Cardiac muscle cell (in vitro differentiated cells and primary cell): ENCODE data around the gene GPR101. TPM values are rescaled to one million over a fixed set of nuclear protein-coding genes. Genes with fewer than 3 reads are reported as not detected.
A peak's percentile ranks its signal among the peaks of the same experiment; 100 is the strongest.
"Not testable (repeated sequence)": the region's sequence is repeated elsewhere in the genome, so short reads cannot be mapped to it uniquely, and the experiment has no call there.

Experiments used
- DNase-seq, 2 donors: peaks; one replicate each; pipeline versions ENCODE4 v3.0.0 to v3.0.0-alpha.2; 2010 to 2017; ENCODE audit warnings: low read depth in 1 of 2, low spot score in 1 of 2
- H3K27ac ChIP-seq: fragments of 200-600 bp; sonication (generic); 2 replicates; pipeline ENCODE4 v1.5.1; 2016
- H3K27me3 ChIP-seq: fragments of 200-600 bp; sonication (generic); 2 replicates; pipeline ENCODE4 v1.6.0; 2016; ENCODE audit warnings: control low read depth
- H3K36me3 ChIP-seq: fragments of 200-600 bp; sonication (generic); 2 replicates; pipeline ENCODE4 v1.5.1; 2016; ENCODE audit warnings: control low read depth
- H3K4me1 ChIP-seq: fragments of 200-600 bp; sonication (generic); 2 replicates; pipeline ENCODE4 v1.8.1; 2017; ENCODE audit warnings: low read depth, mild to moderate bottlenecking, mixed run types
- H3K4me3 ChIP-seq: fragments of 200-600 bp; sonication (generic); 2 replicates; pipeline ENCODE4 v1.5.1; 2016; ENCODE audit warnings: mild to moderate bottlenecking
- H3K9me3 ChIP-seq: fragments of 200-600 bp; sonication (generic); 2 replicates; pipeline ENCODE4 v1.5.1; 2017; ENCODE audit warnings: low read depth, mild to moderate bottlenecking, control low read depth
- polyA plus RNA-seq: library from polyadenylated mRNA; unstranded; fragments of >200 nt; fragmentation: Nextera tagmentation; extraction: Ambion mirVana; gene quantifications from 2 replicates; pipeline ENCODE4 v1.2.1, GENCODE V29; 2016
- total RNA-seq: library from RNA; depleted of rRNA; stranded (reverse); fragments of >200 nt; gene quantifications from 2 replicates; pipeline ENCODE4 v1.2.3, GENCODE V29; 2016
- TF ChIP-seq, protein P1 (sequence below): IDR thresholded peaks from 2 replicates; pipeline ENCODE4 v1.5.1; 2012; ENCODE audit warnings: low read depth, mild to moderate bottlenecking, low read length

The GPR101 gene
- total and polyA plus RNA-seq, 2 experiments from 2014 or later: not detected

DNA sequence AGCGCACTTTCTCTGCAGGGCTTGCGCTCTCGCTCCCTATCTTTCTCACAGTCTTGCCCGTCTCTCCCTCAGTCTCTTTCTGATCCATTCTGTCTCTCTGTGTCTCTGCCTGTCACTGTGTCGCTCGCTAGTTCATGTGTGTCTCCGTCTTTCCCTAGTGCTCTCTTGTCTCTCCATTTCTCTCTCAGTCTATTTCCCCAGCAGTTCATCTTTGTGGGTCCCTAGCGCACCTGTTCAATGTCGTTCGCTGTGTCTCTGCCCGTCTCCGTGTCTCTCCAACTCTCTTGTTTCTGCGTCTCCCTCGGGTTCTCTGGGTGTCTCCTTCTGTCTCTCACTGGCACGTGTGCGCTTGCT is 1.5 kb downstream of the GPR101 start:
- TF ChIP-seq, protein P1, sequence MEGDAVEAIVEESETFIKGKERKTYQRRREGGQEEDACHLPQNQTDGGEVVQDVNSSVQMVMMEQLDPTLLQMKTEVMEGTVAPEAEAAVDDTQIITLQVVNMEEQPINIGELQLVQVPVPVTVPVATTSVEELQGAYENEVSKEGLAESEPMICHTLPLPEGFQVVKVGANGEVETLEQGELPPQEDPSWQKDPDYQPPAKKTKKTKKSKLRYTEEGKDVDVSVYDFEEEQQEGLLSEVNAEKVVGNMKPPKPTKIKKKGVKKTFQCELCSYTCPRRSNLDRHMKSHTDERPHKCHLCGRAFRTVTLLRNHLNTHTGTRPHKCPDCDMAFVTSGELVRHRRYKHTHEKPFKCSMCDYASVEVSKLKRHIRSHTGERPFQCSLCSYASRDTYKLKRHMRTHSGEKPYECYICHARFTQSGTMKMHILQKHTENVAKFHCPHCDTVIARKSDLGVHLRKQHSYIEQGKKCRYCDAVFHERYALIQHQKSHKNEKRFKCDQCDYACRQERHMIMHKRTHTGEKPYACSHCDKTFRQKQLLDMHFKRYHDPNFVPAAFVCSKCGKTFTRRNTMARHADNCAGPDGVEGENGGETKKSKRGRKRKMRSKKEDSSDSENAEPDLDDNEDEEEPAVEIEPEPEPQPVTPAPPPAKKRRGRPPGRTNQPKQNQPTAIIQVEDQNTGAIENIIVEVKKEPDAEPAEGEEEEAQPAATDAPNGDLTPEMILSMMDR: no peak
- no peak for DNase-seq
- Histone ChIP-seq H3K27ac (no peak overlapping the region), H3K36me3 (no peaks in the 10 kb centered on the region), H3K4me1 (no peaks in the 10 kb centered on the region), H3K4me3 (peak overlapping the region; percentile 39), H3K9me3 (no peaks in the 10 kb centered on the region), H3K27me3 (peaks cover 94% of the 10 kb centered on the region)

DNA sequence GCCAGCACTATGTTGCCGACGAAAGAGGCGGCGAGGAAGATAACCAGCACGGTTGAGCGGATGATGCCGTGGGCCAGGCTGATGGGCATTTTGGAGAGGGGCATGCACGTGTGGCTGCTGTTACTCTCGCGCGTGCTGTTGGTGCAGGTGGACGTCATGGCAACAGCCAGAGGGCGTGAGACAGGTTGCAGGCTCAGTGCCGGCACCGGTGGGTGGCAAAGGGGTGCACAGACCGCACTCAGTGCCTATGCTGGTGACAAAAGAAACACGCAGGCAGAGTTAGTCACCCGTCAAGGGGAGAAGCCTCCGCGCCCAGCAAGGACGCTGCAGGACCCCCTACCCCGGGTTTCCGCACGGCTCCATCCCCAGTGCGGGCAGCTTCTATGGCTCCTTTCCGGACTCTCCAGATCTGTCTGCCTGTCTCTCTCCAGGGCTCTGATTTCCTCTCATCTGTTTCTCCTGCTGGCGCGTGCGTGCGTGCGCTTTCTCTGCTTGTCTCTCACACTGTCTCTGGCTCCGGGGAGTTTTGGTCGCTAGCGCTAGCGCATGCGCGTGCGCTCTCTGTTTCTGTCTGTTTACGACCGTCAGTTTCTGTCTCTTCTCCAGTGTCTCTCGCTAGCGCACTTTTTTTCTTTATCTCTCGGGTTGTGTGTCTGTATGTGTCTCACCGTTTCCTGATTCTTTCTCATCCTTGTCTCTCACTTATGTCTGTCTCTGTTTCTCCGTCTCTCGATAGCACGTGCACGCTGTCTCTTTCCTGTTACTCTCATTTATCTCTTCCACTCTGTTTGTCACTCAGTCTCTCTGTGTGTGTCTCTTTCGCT is 2.1 kb downstream of the GPR101 start:
- peak overlapping the region; percentile 39 for H3K4me3 ChIP-seq
- TF ChIP-seq, protein P1: no peak
- H3K27ac ChIP-seq: no peak overlapping the region
- no peaks in the 10 kb centered on the region for H3K36me3 ChIP-seq
- H3K4me1 ChIP-seq: no peaks in the 10 kb centered on the region
- peak; percentile 40 to 49 for DNase-seq
- H3K27me3 ChIP-seq: peaks cover 88% of the 10 kb centered on the region
- H3K9me3 ChIP-seq: no peaks in the 10 kb centered on the region

DNA sequence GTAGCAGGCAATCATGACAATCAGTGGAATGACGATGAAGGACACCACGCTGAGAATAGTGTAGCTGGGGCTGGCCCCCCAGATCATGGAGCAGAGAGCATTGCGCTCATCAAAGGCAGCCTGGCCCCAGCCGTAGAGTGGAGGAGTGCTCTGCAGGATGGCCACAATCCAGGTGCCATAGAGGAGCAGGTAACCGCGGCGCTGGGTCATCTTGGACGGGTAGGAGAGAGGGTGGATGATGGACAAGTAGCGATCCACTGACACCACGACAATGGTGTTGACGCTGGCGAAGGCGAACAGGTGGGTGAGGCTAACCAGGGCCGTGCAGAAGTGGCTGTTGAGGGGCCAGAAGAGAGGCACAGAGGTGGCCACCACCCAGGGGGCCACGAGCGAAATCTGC is 2.8 kb downstream of the GPR101 start:
- no peak for DNase-seq
- Histone ChIP-seq H3K4me1 (no peaks in the 10 kb centered on the region), H3K36me3 (no peaks in the 10 kb centered on the region), H3K27ac (no peak overlapping the region), H3K27me3 (peaks cover 81% of the 10 kb centered on the region), H3K9me3 (no peaks in the 10 kb centered on the region), H3K4me3 (no peak overlapping the region)
- TF ChIP-seq, protein P1: no peak

DNA sequence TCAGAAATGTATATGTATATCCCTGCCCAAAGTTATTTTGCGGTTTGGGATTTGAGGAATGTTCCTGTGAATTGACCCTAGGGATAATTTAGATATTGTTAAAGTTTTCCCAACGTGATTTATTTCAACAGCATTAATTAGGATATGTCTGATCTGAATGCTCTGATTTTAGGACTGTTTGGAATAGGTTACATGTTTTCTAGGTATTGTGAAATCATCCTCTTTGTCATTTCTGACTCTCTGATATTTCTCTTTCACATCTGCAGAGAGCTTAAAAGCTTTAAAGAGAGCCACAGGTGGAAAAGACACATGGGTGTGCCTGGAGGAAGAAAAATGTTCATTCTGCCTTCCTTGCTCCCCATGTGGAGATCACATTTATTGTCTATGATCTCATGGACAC is 5.1 kb downstream of the GPR101 start:
- Histone ChIP-seq H3K27me3 (peaks cover 58% of the 10 kb centered on the region), H3K4me1 (no peaks in the 10 kb centered on the region), H3K4me3 (no peak overlapping the region), H3K27ac (no peak overlapping the region), H3K36me3 (no peaks in the 10 kb centered on the region), H3K9me3 (no peaks in the 10 kb centered on the region)
- TF ChIP-seq, protein P1: no peak
- DNase-seq: no peak

DNA sequence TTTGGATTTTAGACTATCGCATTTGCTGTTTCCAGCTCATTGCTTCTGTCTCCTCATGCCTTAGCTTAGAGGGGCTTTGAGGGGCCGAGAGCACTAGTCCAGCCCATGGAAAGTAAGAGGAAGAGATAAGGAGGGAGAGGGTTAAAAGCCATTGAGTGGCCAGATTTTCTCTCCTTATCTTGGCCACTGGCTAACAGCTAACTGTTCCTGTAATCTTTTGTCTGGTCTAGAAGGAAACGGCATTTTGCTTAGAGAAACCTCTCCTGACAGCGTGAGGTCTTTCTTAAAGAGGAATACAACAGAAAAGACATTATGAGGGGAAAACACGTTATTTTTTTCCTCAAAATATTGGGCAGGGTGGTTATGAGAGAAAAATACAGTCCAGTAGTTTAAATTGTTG is 7.9 kb downstream of the GPR101 start:
- H3K9me3 ChIP-seq: no peaks in the 10 kb centered on the region
- no peaks in the 10 kb centered on the region for H3K36me3 ChIP-seq
- peaks cover 30% of the 10 kb centered on the region for H3K27me3 ChIP-seq
- no peak for DNase-seq
- H3K4me3 ChIP-seq: no peak overlapping the region
- no peak overlapping the region for H3K27ac ChIP-seq
- TF ChIP-seq, protein P1: no peak
- no peaks in the 10 kb centered on the region for H3K4me1 ChIP-seq

DNA sequence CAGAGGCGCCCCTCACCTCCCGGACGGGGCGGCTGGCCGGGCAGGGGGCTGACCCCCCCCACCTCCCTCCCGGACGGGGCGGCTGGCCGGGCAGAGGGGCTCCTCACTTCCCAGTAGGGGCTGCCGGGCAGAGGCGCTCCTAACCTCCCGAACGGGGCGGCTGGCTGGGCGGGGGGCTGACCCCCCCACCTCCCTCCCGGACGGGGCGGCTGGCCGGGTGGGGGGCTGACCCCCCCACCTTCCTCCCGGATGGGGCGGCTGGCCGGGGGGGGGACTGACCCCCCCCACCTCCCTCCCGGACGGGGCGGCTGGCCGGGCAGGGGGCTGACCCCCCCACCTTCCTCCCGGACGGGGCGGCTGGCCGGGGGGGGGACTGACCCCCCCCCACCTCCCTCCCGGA is 33.6 kb downstream of the GPR101 start:
- not testable (repeated sequence) for H3K27me3 ChIP-seq, H3K4me3 ChIP-seq, H3K4me1 ChIP-seq

More for the DNA sequence above, 33.6 kb downstream of the GPR101 start:
- DNase-seq, H3K36me3 ChIP-seq, H3K27ac ChIP-seq, H3K9me3 ChIP-seq: not testable (repeated sequence)
